K562 (cell line): ENCODE results near the gene CWF19L1. TPM values are rescaled to one million over a fixed set of nuclear protein-coding genes. Genes with fewer than 3 reads are reported as not detected.

Experiments
- ATAC-seq: fragments of 200-7000 bp; cut with Tn5 transposase; 3 replicates; pipeline ENCODE4 v1.9.1; 2020; ENCODE audit warnings: moderate library complexity
- BruUV-seq: library from RNA; stranded (reverse); fragments of 400-500 nt; replicated peaks from 2 replicates; lab custom pipeline; 2021; lab: Mats Ljungman, UMichigan
- CTCF ChIA-PET: fragments of 300-600 bp; formaldehyde crosslinking; extraction: SDS; loops from one replicate; lab custom pipeline; 2021; ENCODE audit warnings: low intra/inter-chr PET ratio; lab: Yijun Ruan, JAX
- POLR2A ChIA-PET: fragments of 300-600, 350-650 bp; sonication (Branson Sonifier 250); formaldehyde crosslinking; extraction: SDS; loops from one replicate; lab custom pipeline; 2021; ENCODE audit warnings: antibody characterized with exemption, inconsistent platforms; lab: Yijun Ruan, JAX
- DNase-seq, 4 experiments: peaks; one replicate each; pipeline versions ENCODE4 v3.0.0 to v3.0.0-alpha.2; 2011 to 2018; ENCODE audit warnings: low spot score in 3 of 4, mixed read lengths in 3 of 4; ENCODE audit errors: extremely low read depth in 1 of 4
- FAIRE-seq: peaks from 2 replicates; lab custom pipeline; 2011; peaks lifted over from hg19 to GRCh38; lab: Jason Lieb, UNC
- H2AFZ ChIP-seq: 2 replicates; pipeline ENCODE4 v1.6.0; 2011; ENCODE audit warnings: low read depth, low read length, control low read depth, inconsistent platforms
- H3K27ac ChIP-seq: fragments of 200-600 bp; 3 replicates; pipeline ENCODE4 v1.8.0; 2011; ENCODE audit warnings: low read depth, mild to moderate bottlenecking, control low read depth, inconsistent platforms, low read length, moderate library complexity, mixed read lengths; ENCODE audit errors: extremely low read depth
- H3K27me3 ChIP-seq, 2 experiments: fragments of 300-600 bp in 1 of 2; 2 replicates in 1 of 2; 3 replicates in 1 of 2; pipeline versions ENCODE4 v1.6.0 to v1.8.0; 2011; ENCODE audit warnings: inconsistent platforms in 2 of 2, low read length in 2 of 2, mild to moderate bottlenecking in 1 of 2, mixed read lengths in 1 of 2, moderate library complexity in 1 of 2; ENCODE audit not compliant: control insufficient read depth in 2 of 2, insufficient read depth in 2 of 2
- H3K36me3 ChIP-seq: fragments of 300-600 bp; 3 replicates; pipeline ENCODE4 v1.8.0; 2011; ENCODE audit warnings: mild to moderate bottlenecking, low read length, inconsistent platforms; ENCODE audit not compliant: control insufficient read depth, insufficient read depth
- H3K4me1 ChIP-seq, 2 experiments: fragments of 200-600 bp in 1 of 2; replicated peaks in 1 of 2; 2 replicates in 1 of 2; 3 replicates in 1 of 2; pipeline versions ENCODE4 v1.5.1 to v1.8.0; 2011; ENCODE audit warnings: inconsistent platforms in 2 of 2, low read length in 2 of 2, mild to moderate bottlenecking in 1 of 2, mixed read lengths in 1 of 2, moderate library complexity in 1 of 2; ENCODE audit not compliant: control insufficient read depth in 2 of 2, insufficient read depth in 2 of 2
- H3K4me2 ChIP-seq: 2 replicates; pipeline ENCODE4 v1.6.1; 2011; ENCODE audit warnings: low read length, control low read depth, inconsistent platforms, mixed read lengths; ENCODE audit not compliant: insufficient read depth
- H3K4me3 ChIP-seq: fragments of 200-600 bp; sonication (generic), shearing (Covaris generic); 2 replicates; pipeline ENCODE4 v1.5.1; 2016; ENCODE audit warnings: control low read depth, inconsistent platforms
- H3K79me2 ChIP-seq: fragments of 200-600 bp; 3 replicates; pipeline ENCODE4 v1.8.0; 2011; ENCODE audit warnings: low read length, inconsistent platforms; ENCODE audit not compliant: control insufficient read depth, insufficient read depth
- H3K9ac ChIP-seq, 2 experiments: 2 replicates each; pipeline versions ENCODE4 v1.6.0 to v1.6.1; 2011; ENCODE audit warnings: low read depth in 2 of 2, low read length in 2 of 2, control low read depth in 1 of 2, inconsistent platforms in 1 of 2, mild to moderate bottlenecking in 1 of 2, mixed read lengths in 1 of 2; ENCODE audit not compliant: insufficient read depth in 1 of 2
- H3K9me1 ChIP-seq: one replicate; pipeline ENCODE4 v1.6.0; 2011; ENCODE audit warnings: inconsistent platforms, mild to moderate bottlenecking, low read length, moderate library complexity; ENCODE audit not compliant: control insufficient read depth, insufficient read depth
- H3K9me3 ChIP-seq: replicated peaks from 2 replicates; pipeline ENCODE4 v1.5.1; 2011; ENCODE audit warnings: low read depth, low read length, inconsistent platforms; ENCODE audit not compliant: control insufficient read depth, insufficient read depth
- H4K20me1 ChIP-seq: replicated peaks from 2 replicates; pipeline ENCODE4 v1.6.1; 2011; ENCODE audit warnings: low read length, inconsistent platforms, mixed read lengths; ENCODE audit not compliant: control insufficient read depth, insufficient read depth
- ARHGAP35 ChIP-seq: fragments of 450-650 bp; IDR thresholded peaks from 2 replicates; pipeline ENCODE4 v1.6.1; 2018; ENCODE audit not compliant: partially characterized antibody
- CAMTA2 ChIP-seq: fragments of 250-450 bp; sonication (Bioruptor Pico); conservative IDR thresholded peaks from 2 replicates; pipeline ENCODE4 v1.5.1; 2022
- MYC ChIP-seq, 2 experiments: fragments of 250-450 bp in 1 of 2; sonication (Bioruptor Pico) in 1 of 2; IDR thresholded peaks; 2 replicates each; pipeline versions ENCODE4 v1.5.1 to v1.6.1; 2012 to 2021; ENCODE audit warnings: low read depth in 2 of 2, borderline replicate concordance in 1 of 2, improper control_type of control experiment in 1 of 2, low read length in 1 of 2, mild to moderate bottlenecking in 1 of 2, moderate library complexity in 1 of 2
- NBN ChIP-seq: fragments of 450-650 bp; IDR thresholded peaks from 2 replicates; pipeline ENCODE4 v1.6.1; 2016; ENCODE audit warnings: low read depth, mild to moderate bottlenecking
- NR2C2 ChIP-seq, 2 experiments: fragments of 200-800 bp in 1 of 2; sonication (Bioruptor generic) in 1 of 2; sonication (generic) in 1 of 2; formaldehyde crosslinking in 1 of 2; IDR thresholded peaks; 2 replicates each; pipeline versions ENCODE4 v1.6.1 to v1.8.0; 2016 to 2022; ENCODE audit warnings: mild to moderate bottlenecking in 1 of 2, missing compliant biosample characterization in 1 of 2, missing genetic modification characterization in 1 of 2, missing genetic modification reagents in 1 of 2
- POLR2A ChIP-seq: fragments of 450-650 bp; conservative IDR thresholded peaks from 2 replicates; pipeline ENCODE4 v1.6.1; 2016
- PPARD ChIP-seq: fragments of 250-450 bp; sonication (Bioruptor Pico); IDR thresholded peaks from 2 replicates; pipeline ENCODE4 v1.8.0; 2022; ENCODE audit warnings: inconsistent platforms, mild to moderate bottlenecking, moderate library complexity
- RBM17 ChIP-seq: fragments of 200-400 bp; formaldehyde crosslinking; IDR thresholded peaks from 2 replicates; pipeline ENCODE4 v1.6.1; 2017; ENCODE audit warnings: low read depth, mild to moderate bottlenecking, low read length, borderline replicate concordance
- SRSF9 ChIP-seq: fragments of 200-400 bp; formaldehyde crosslinking; IDR thresholded peaks from 2 replicates; pipeline ENCODE4 v1.6.1; 2017; ENCODE audit warnings: low read depth, low read length, borderline replicate concordance
- TGIF2 ChIP-seq: sonication (generic); formaldehyde crosslinking; IDR thresholded peaks from 2 replicates; pipeline ENCODE4 v1.8.1; 2022; ENCODE audit warnings: mild to moderate bottlenecking, missing genetic modification reagents, moderate library complexity
- ZNF41 ChIP-seq: fragments of 250-450 bp; sonication (Bioruptor Pico); conservative IDR thresholded peaks from 2 replicates; pipeline ENCODE4 v1.4.0; 2020; ENCODE audit warnings: mild to moderate bottlenecking
- ZNF431 ChIP-seq: sonication (generic); formaldehyde crosslinking; IDR thresholded peaks from 2 replicates; pipeline ENCODE4 v1.8.0; 2022; ENCODE audit warnings: mild to moderate bottlenecking, missing genetic modification reagents
- ZNF717 ChIP-seq: fragments of 250-450 bp; sonication (Bioruptor Pico); IDR thresholded peaks from 2 replicates; pipeline ENCODE4 v1.5.0; 2021
- WGBS: fragments of 100-300 bp; shearing (Covaris generic); methylation state at CpG from one replicate; pipeline ENCODE4 v1.1.6; 2016; ENCODE audit warnings: low coverage, mixed read lengths; ENCODE audit not compliant: insufficient coverage; ENCODE audit errors: missing lambda C conversion rate; 5-methylcytosine and 5-hydroxymethylcytosine counted together
- in situ Hi-C: fragments of 300-500 bp; cut with MboI; formaldehyde crosslinking; loops from 4 replicates; pipeline ENCODE4 v1.15.0; 2018; ENCODE audit warnings: inconsistent platforms, mixed read lengths
- intact Hi-C: fragments of 100-400 bp; cut with micrococcal nuclease; formaldehyde crosslinking; loops from 2 replicates; pipeline ENCODE4 v1.14.2; 2022
- polyA plus RNA-seq, 8 experiments: library from polyadenylated mRNA; depleted of rRNA in 4 of 8; stranded (reverse) in 5 of 8; unstranded in 3 of 8; fragments of >200 nt; fragmentation: Nextera tagmentation in 2 of 8; fragmentation: Illumina TruSeq in 1 of 8; extraction: Ambion mirVana in 2 of 8; extraction: Trizol in 1 of 8; gene quantifications; 2 replicates each; pipeline versions ENCODE4 v1.2.1 to v1.2.3, GENCODE V29; 2011 to 2014; ENCODE audit warnings: inconsistent platforms in 1 of 8, missing spikeins in 1 of 8
- total RNA-seq, 7 experiments: library from RNA; depleted of rRNA in 6 of 7; stranded (reverse); fragments of >200 nt in 6 of 7; fragmentation: Illumina TruSeq in 2 of 7; extraction: Trizol in 2 of 7; gene quantifications; 2 replicates each; pipeline versions ENCODE4 v1.2.1 to v1.2.3, GENCODE V29; 2011 to 2021; ENCODE audit warnings: low replicate concordance in 1 of 7
- TF ChIP-seq, protein P1 (sequence below): fragments of 450-650 bp; IDR thresholded peaks from 2 replicates; pipeline ENCODE4 v1.6.1; 2017; ENCODE audit warnings: antibody characterized with exemption
- TF ChIP-seq, protein P2 (sequence below): fragments of 250-450 bp; sonication (Bioruptor Pico); IDR thresholded peaks from 2 replicates; pipeline ENCODE4 v1.4.0; 2020; ENCODE audit warnings: borderline replicate concordance

The CWF19L1 gene
- total and polyA plus RNA-seq, 9 of the 15 experiments (the other 6 are each of a cell fraction or from before 2014, with no cell fraction given), result 19.5 to 49.9 (median 30.9) TPM

DNA sequence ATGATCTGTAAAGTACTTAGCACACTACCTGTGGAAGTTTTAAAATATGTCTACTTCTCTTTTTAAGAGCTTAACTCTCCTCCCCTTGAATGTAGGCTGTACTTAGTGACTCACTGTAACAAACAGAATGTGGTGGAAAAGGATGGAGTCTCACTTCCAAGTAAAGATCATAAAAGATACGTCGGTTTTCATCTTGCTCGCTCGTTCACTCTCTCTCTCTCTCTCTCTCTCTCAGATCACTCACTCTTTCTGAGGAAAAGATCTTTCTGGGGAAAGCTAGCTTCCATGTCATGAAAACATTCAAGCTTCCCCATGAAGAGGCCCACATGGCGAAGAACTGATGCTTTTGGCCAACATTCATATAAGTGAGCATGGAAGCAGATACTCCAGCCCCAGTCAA is 43.6 kb downstream of the CWF19L1 start:
- FAIRE-seq (no peak), ATAC-seq (no peak), DNase-seq (no peak)
- Histone ChIP-seq H4K20me1 (no peaks in the 10 kb centered on the region), H3K9ac (no peak overlapping the region), H2AFZ (no peak overlapping the region), H3K4me2 (no peak overlapping the region), H3K79me2 (peaks cover 30% of the 10 kb centered on the region), H3K27me3 (no peaks in the 10 kb centered on the region), H3K36me3 (peaks cover 59% of the 10 kb centered on the region; the same call in 2 of the 3 replicates), H3K27ac (no peak overlapping the region), H3K4me3 (no peak overlapping the region), H3K9me1 (no peaks in the 10 kb centered on the region), H3K9me3 (no peaks in the 10 kb centered on the region), H3K4me1 (peaks cover 0 to 3% of the 10 kb centered on the region in 2 experiments; a peak in 1 of 5 replicates)
- no TSS peak for BruUV-seq
- intact Hi-C loops, result no loop called here
- WGBS, result 91% methylated on average over 5 of the region's 5 CpGs
- no peak for TF ChIP-seq NR2C2 (CRISPR knock-in tag; IDR thresholded peaks at IDR 0.05)
- no peak for TF ChIP-seq NR2C2 (tag; IDR thresholded peaks at IDR 0.05)
- no peak for TF ChIP-seq NBN
- TF ChIP-seq ARHGAP35, result no peak
- TF ChIP-seq SRSF9, result no peak
- TF ChIP-seq, protein P1, sequence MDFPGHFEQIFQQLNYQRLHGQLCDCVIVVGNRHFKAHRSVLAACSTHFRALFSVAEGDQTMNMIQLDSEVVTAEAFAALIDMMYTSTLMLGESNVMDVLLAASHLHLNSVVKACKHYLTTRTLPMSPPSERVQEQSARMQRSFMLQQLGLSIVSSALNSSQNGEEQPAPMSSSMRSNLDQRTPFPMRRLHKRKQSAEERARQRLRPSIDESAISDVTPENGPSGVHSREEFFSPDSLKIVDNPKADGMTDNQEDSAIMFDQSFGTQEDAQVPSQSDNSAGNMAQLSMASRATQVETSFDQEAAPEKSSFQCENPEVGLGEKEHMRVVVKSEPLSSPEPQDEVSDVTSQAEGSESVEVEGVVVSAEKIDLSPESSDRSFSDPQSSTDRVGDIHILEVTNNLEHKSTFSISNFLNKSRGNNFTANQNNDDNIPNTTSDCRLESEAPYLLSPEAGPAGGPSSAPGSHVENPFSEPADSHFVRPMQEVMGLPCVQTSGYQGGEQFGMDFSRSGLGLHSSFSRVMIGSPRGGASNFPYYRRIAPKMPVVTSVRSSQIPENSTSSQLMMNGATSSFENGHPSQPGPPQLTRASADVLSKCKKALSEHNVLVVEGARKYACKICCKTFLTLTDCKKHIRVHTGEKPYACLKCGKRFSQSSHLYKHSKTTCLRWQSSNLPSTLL, result no peak
- no peak for TF ChIP-seq ZNF431 (CRISPR knock-in tag)
- no peak for TF ChIP-seq MYC (IDR thresholded peaks at IDR 0.05; ENCODE audit: low read depth, low read length)
- TF ChIP-seq MYC (CRISPR knock-in tag; IDR thresholded peaks at IDR 0.05; ENCODE audit: borderline replicate concordance, low read depth), result no peak
- no peak for TF ChIP-seq TGIF2 (CRISPR knock-in tag)
- TF ChIP-seq POLR2A, result no peak
- no peak for TF ChIP-seq ZNF717 (CRISPR knock-in tag)
- no peak for TF ChIP-seq PPARD
- no peak for TF ChIP-seq CAMTA2 (CRISPR knock-in tag)
- TF ChIP-seq ZNF41 (CRISPR knock-in tag), result no peak
- no peak for TF ChIP-seq RBM17
- TF ChIP-seq, protein P2, sequence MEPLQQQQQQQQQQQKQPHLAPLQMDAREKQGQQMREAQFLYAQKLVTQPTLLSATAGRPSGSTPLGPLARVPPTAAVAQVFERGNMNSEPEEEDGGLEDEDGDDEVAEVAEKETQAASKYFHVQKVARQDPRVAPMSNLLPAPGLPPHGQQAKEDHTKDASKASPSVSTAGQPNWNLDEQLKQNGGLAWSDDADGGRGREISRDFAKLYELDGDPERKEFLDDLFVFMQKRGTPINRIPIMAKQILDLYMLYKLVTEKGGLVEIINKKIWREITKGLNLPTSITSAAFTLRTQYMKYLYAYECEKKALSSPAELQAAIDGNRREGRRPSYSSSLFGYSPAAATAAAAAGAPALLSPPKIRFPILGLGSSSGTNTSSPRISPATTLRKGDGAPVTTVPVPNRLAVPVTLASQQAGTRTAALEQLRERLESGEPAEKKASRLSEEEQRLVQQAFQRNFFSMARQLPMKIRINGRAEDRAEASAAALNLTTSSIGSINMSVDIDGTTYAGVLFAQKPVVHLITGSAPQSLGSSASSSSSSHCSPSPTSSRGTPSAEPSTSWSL, result no peak
- CTCF ChIA-PET, result no interaction called here
- POLR2A ChIA-PET, result interaction anchor here (0.6 to 1.2 kb wide), 2 partner anchors 13 to 26 kb away, joined by 3 read pairs; no protein-coding TSS in a partner anchor
- in situ Hi-C loops, result no loop called here
